HepG2 (cell line): ENCODE measurements around the gene EXTL1. TPM values are rescaled to one million over a fixed set of nuclear protein-coding genes. Genes with fewer than 3 reads are reported as not detected.
A peak's percentile ranks its signal among the peaks of the same experiment; 100 is the strongest.

ENCODE experiments used
- ATAC-seq: fragments of 200-7000 bp; cut with Tn5 transposase; 3 replicates; pipeline ENCODE4 v1.9.1; 2020; ENCODE audit warnings: mild to moderate bottlenecking, moderate library complexity
- BruUV-seq: library from RNA; stranded (reverse); fragments of 400-500 nt; replicated peaks from 2 replicates; lab custom pipeline; 2021; lab: Mats Ljungman, UMichigan
- CTCF ChIA-PET: fragments of 300-600 bp; formaldehyde crosslinking; extraction: SDS; loops from one replicate; lab custom pipeline; 2021; ENCODE audit warnings: low total read pairs, inconsistent platforms, low intra/inter-chr PET ratio; lab: Yijun Ruan, JAX
- POLR2A ChIA-PET: fragments of 350-600 bp; sonication (Branson Sonifier 250); formaldehyde crosslinking; loops from one replicate; lab custom pipeline; 2020; ENCODE audit warnings: antibody characterized with exemption, inconsistent platforms; lab: Yijun Ruan, JAX
- DNase-seq: peaks from one replicate; pipeline ENCODE4 v3.0.0-alpha.2; 2015; ENCODE audit warnings: low spot score
- FAIRE-seq: peaks from 3 replicates; lab custom pipeline; 2011; peaks lifted over from hg19 to GRCh38; lab: Jason Lieb, UNC
- H2AFZ ChIP-seq: one replicate; pipeline ENCODE4 v1.6.1; 2011; ENCODE audit warnings: low read length, inconsistent platforms
- H3K27ac ChIP-seq: fragments of 300-600 bp; 3 replicates; pipeline ENCODE4 v1.8.0; 2011; ENCODE audit warnings: mixed run types, mild to moderate bottlenecking, mixed read lengths, low read length, inconsistent platforms; ENCODE audit not compliant: insufficient read depth; ENCODE audit errors: extremely low read length
- H3K27me3 ChIP-seq, 2 experiments: fragments of 200-600 bp in 1 of 2; 2 replicates in 1 of 2; 3 replicates in 1 of 2; pipeline versions ENCODE4 v1.6.0 to v1.8.0; 2011; ENCODE audit warnings: low read length in 2 of 2, mild to moderate bottlenecking in 2 of 2, moderate library complexity in 2 of 2, inconsistent platforms in 1 of 2; ENCODE audit not compliant: insufficient read depth in 2 of 2, control insufficient read depth in 1 of 2
- H3K36me3 ChIP-seq, 2 experiments: fragments of 200-600 bp in 1 of 2; replicated peaks in 1 of 2; 2 replicates in 1 of 2; 3 replicates in 1 of 2; pipeline versions ENCODE4 v1.5.1 to v1.8.0; 2011; ENCODE audit warnings: low read length in 2 of 2, inconsistent platforms in 1 of 2; ENCODE audit not compliant: insufficient read depth in 2 of 2, control insufficient read depth in 1 of 2
- H3K4me1 ChIP-seq: 2 replicates; pipeline ENCODE4 v1.5.1; 2012; ENCODE audit warnings: low read length, inconsistent platforms; ENCODE audit not compliant: insufficient read depth
- H3K4me2 ChIP-seq: 2 replicates; pipeline ENCODE4 v1.6.0; 2011; ENCODE audit warnings: low read depth, low read length, inconsistent platforms
- H3K4me3 ChIP-seq, 3 experiments: fragments of 200-600 bp in 1 of 3; sonication (generic), shearing (Covaris generic) in 1 of 3; replicated peaks in 1 of 3; 2 replicates each; pipeline ENCODE4 v1.5.1; 2011 to 2016; ENCODE audit warnings: low read length in 3 of 3, inconsistent platforms in 2 of 3, low read depth in 2 of 3, mild to moderate bottlenecking in 2 of 3, control low read depth in 1 of 3, mixed read lengths in 1 of 3; ENCODE audit not compliant: insufficient read depth in 1 of 3
- H3K79me2 ChIP-seq: one replicate; pipeline ENCODE4 v1.6.1; 2011; ENCODE audit warnings: low read length, inconsistent platforms; ENCODE audit not compliant: insufficient read depth
- H3K9ac ChIP-seq: 2 replicates; pipeline ENCODE4 v1.6.0; 2011; ENCODE audit warnings: mild to moderate bottlenecking, low read depth, low read length, inconsistent platforms; ENCODE audit not compliant: insufficient read depth
- H3K9me3 ChIP-seq: 2 replicates; pipeline ENCODE4 v1.5.1; 2012; ENCODE audit warnings: mild to moderate bottlenecking, low read length
- H4K20me1 ChIP-seq: 2 replicates; pipeline ENCODE4 v1.6.0; 2011; ENCODE audit warnings: inconsistent platforms, mild to moderate bottlenecking, low read length, moderate library complexity; ENCODE audit not compliant: insufficient read depth
- ASH2L ChIP-seq: fragments of 300-600, 200-600 bp; sonication (generic); IDR thresholded peaks from 2 replicates; pipeline ENCODE4 v1.7.0; 2017; ENCODE audit warnings: low read depth, mild to moderate bottlenecking, moderate library complexity, mixed read lengths, low read length; ENCODE audit not compliant: insufficient read length
- BCLAF1 ChIP-seq: fragments of 450-650 bp; IDR thresholded peaks from 2 replicates; pipeline ENCODE4 v1.6.1; 2017; ENCODE audit warnings: mild to moderate bottlenecking
- DMTF1 ChIP-seq: sonication (generic); formaldehyde crosslinking; IDR thresholded peaks from 2 replicates; pipeline ENCODE4 v1.4.0; 2020; ENCODE audit warnings: mild to moderate bottlenecking, missing genetic modification reagents
- FLYWCH1 ChIP-seq: sonication (generic); formaldehyde crosslinking; IDR thresholded peaks from 2 replicates; pipeline ENCODE4 v1.8.1; 2023; ENCODE audit warnings: mild to moderate bottlenecking, missing genetic modification reagents
- HDAC1 ChIP-seq: sonication (generic); formaldehyde crosslinking; IDR thresholded peaks from 2 replicates; pipeline ENCODE4 v1.5.1; 2020; ENCODE audit warnings: mild to moderate bottlenecking, missing genetic modification reagents
- SIN3A ChIP-seq: IDR thresholded peaks from 2 replicates; pipeline ENCODE4 v1.6.1; 2011; ENCODE audit warnings: low read depth, mild to moderate bottlenecking, control low read depth, low read length, borderline replicate concordance
- THRA ChIP-seq: sonication (generic); formaldehyde crosslinking; IDR thresholded peaks from 2 replicates; pipeline ENCODE4 v1.4.0; 2020; ENCODE audit warnings: missing genetic modification reagents, borderline replicate concordance
- ZBTB46 ChIP-seq: sonication (generic); formaldehyde crosslinking; IDR thresholded peaks from 2 replicates; pipeline ENCODE4 v1.4.0; 2020; ENCODE audit warnings: mild to moderate bottlenecking, missing genetic modification reagents, borderline replicate concordance
- ZNF12 ChIP-seq: sonication (generic); formaldehyde crosslinking; IDR thresholded peaks from 2 replicates; pipeline ENCODE4 v1.5.0; 2020; ENCODE audit warnings: missing genetic modification reagents
- ZNF563 ChIP-seq: sonication (generic); formaldehyde crosslinking; IDR thresholded peaks from 2 replicates; pipeline ENCODE4 v1.8.0; 2022; ENCODE audit warnings: mild to moderate bottlenecking, moderate library complexity, missing genetic modification reagents
- ZNF629 ChIP-seq: sonication (generic); formaldehyde crosslinking; conservative IDR thresholded peaks from 2 replicates; pipeline ENCODE4 v1.5.0; 2020; ENCODE audit warnings: missing genetic modification reagents
- WGBS: methylation state at CpG from one replicate; pipeline ENCODE4 v1.1.6; 2017; ENCODE audit warnings: low lambda C conversion rate; 5-methylcytosine and 5-hydroxymethylcytosine counted together
- in situ Hi-C: cut with HindIII; loops from 2 replicates; pipeline ENCODE4 v1.10.0; 2017; ENCODE audit warnings: low pct_unique_long_range_greater_than_20kb; ENCODE audit not compliant: extremely low pct_ligation_motif_present
- intact Hi-C: fragments of 100-400 bp; cut with micrococcal nuclease; formaldehyde crosslinking; loops from one replicate; pipeline ENCODE4 v1.10.0; 2022; ENCODE audit not compliant: unreplicated experiment
- polyA plus RNA-seq, 8 experiments: library from polyadenylated mRNA; depleted of rRNA in 3 of 8; stranded (reverse) in 7 of 8; unstranded in 1 of 8; fragments of >200 nt; fragmentation: Illumina TruSeq in 4 of 8; extraction: Trizol in 4 of 8; gene quantifications; 2 replicates each; pipeline versions ENCODE4 v1.2.1 to v1.2.3, GENCODE V29; 2011 to 2016; ENCODE audit warnings: low read depth in 4 of 8, missing spikeins in 1 of 8, mixed read lengths in 1 of 8; ENCODE audit not compliant: insufficient read depth in 1 of 8
- total RNA-seq, 5 experiments: library from RNA; depleted of rRNA; stranded (reverse); fragments of >200 nt; fragmentation: Illumina TruSeq; extraction: Trizol; gene quantifications; 2 replicates each; pipeline ENCODE4 v1.2.3, GENCODE V29; 2016; ENCODE audit warnings: low read depth in 1 of 5

Gene EXTL1
- total and polyA plus RNA-seq, 2 of the 13 experiments (the other 11 are each of a cell fraction or from before 2014, with no cell fraction given) = 0.35 to 1.0 TPM

GRCh38 chr1:26034504-26035202, 13.1 kb downstream of the EXTL1 start (continued):
- 0 out of 2 replicates have a peak, but pooled peaks have one; percentile 0 for TF ChIP-seq SIN3A
- no peak for TF ChIP-seq FLYWCH1 (CRISPR knock-in tag)
- no peak for TF ChIP-seq THRA (CRISPR knock-in tag)
- no peak for TF ChIP-seq BCLAF1

GRCh38 chr1:26035203-26035958, 13.8 kb downstream of the EXTL1 start:
- intact Hi-C loops = loop anchor here (1.0 to 5.0 kb wide), 3 partner anchors 77 to 127 kb away; partner anchors contain the start of gene PDIK1L
- CTCF ChIA-PET = interaction anchor here (1.1 to 2.8 kb wide), 2 partner anchors 110 to 140 kb away, joined by 5 to 11 read pairs; no protein-coding TSS in a partner anchor
- H4K20me1 ChIP-seq = no peaks in the 10 kb centered on the region
- POLR2A ChIA-PET = interaction anchor here (2.0 to 2.7 kb wide), 2 partner anchors 38 to 110 kb away, joined by 7 to 8 read pairs; partner anchors contain the start of gene PAFAH2
- in situ Hi-C loops = no loop called here
- H3K4me1 ChIP-seq = peaks cover 36% of the 10 kb centered on the region
- ATAC-seq (peak; percentile 92), FAIRE-seq (peak; percentile 78), DNase-seq (peak; percentile 86)
- peak overlapping the region; percentile 96 for H3K4me2 ChIP-seq
- peak overlapping the region; percentile 61 to 93 (median 73) for H3K4me3 ChIP-seq
- H3K79me2 ChIP-seq = no peaks in the 10 kb centered on the region
- H3K27me3 ChIP-seq = peaks cover 0 to 48% of the 10 kb centered on the region in 2 experiments; a peak in 4 of 5 replicates
- no peaks in the 10 kb centered on the region for H3K9me3 ChIP-seq
- peak overlapping the region; percentile 56 for H2AFZ ChIP-seq
- peak overlapping the region; percentile 67 for H3K9ac ChIP-seq
- H3K36me3 ChIP-seq = no peaks in the 10 kb centered on the region
- BruUV-seq = no TSS peak
- peak overlapping the region; percentile 39 for H3K27ac ChIP-seq
- WGBS = under 1% methylated on average over 18 of the region's 60 CpGs
- TF ChIP-seq ZNF629 (CRISPR knock-in tag) = no peak
- TF ChIP-seq HDAC1 (CRISPR knock-in tag) = peak; percentile 50
- TF ChIP-seq ZNF12 (CRISPR knock-in tag) = no peak
- 0 out of 2 replicates have a peak, but pooled peaks have one; percentile 14 for TF ChIP-seq DMTF1 (CRISPR knock-in tag)
- 0 out of 2 replicates have a peak, but pooled peaks have one; percentile 45 for TF ChIP-seq ZBTB46
- TF ChIP-seq ASH2L = peak; percentile 52
- TF ChIP-seq ZNF563 (CRISPR knock-in tag) = peak; percentile 42; the same call in 1 of the 2 replicates
